Measurements from ENCODE around the gene C1orf56. TPM values are rescaled to one million over a fixed set of nuclear protein-coding genes. Genes with fewer than 3 reads are reported as not detected.

C1orf56 gene
- total and polyA plus RNA-seq, 2 of the 13 experiments (the other 11 are each of a cell fraction or from before 2014, with no cell fraction given): 1.5 to 3.2 TPM

DNA sequence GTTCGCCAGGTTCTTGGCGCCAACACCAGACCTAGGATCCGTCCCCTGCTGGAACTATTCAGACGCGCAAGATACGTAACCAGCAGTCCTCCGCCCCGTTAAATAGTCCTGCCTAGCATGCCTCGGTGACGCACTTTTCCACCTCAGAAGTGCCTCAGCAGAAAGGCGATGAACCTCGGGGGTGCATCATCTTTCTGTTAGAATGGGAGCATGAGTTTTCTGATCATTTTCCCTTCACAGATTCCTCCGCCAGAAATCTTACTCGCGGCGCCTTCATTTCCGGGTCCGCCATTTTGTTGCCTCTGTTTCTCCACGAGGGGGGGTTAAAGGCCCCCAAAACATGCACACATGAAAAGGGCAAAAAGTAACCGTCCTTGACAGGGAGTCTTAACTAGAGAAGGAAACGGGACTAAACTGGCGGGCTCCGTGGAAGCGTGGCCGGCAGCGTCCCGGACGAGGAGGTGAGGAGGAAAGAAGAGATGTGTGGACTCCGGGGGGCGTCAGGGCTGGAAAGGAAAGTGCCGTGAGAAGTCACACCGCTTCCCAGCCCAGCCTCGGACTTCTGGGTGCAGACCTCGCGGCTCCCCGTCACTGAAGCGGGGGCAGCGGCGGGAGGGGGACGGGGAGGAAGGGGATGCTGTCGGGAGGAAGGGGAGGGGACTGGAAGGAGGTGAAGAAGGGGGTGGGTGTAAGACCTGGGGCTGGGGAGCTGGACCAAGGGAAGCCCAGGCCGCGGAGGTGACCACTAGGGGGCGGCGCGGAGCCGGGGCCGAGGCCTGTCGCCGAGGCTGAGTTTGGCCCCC is 23.1 kb downstream of the C1orf56 start, which contains the start of gene GABPB2 (continued):
- TF ChIP-seq, protein P1, sequence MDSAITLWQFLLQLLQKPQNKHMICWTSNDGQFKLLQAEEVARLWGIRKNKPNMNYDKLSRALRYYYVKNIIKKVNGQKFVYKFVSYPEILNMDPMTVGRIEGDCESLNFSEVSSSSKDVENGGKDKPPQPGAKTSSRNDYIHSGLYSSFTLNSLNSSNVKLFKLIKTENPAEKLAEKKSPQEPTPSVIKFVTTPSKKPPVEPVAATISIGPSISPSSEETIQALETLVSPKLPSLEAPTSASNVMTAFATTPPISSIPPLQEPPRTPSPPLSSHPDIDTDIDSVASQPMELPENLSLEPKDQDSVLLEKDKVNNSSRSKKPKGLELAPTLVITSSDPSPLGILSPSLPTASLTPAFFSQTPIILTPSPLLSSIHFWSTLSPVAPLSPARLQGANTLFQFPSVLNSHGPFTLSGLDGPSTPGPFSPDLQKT (CRISPR knock-in tag; IDR thresholded peaks at IDR 0.05; ENCODE audit: borderline replicate concordance): no peak
- TF ChIP-seq YY1 (IDR thresholded peaks at IDR 0.05; ENCODE audit: insufficient read depth, insufficient replicate concordance, low read depth, low read length) (peak; percentile 45), MIXL1 (CRISPR knock-in tag; IDR thresholded peaks at IDR 0.05) (no peak), PCBP1 (IDR thresholded peaks at IDR 0.05; ENCODE audit: borderline replicate concordance, low read depth, low read length) (0 out of 2 replicates have a peak, but pooled peaks have one; percentile 43), KLF12 (CRISPR knock-in tag; IDR thresholded peaks at IDR 0.05; ENCODE audit: borderline replicate concordance) (no peak), ZNF674 (CRISPR knock-in tag; IDR thresholded peaks at IDR 0.05; ENCODE audit: low read depth) (no peak), ZNF552 (CRISPR knock-in tag; IDR thresholded peaks at IDR 0.05; ENCODE audit: borderline replicate concordance) (no peak), CHD2 (IDR thresholded peaks at IDR 0.05; ENCODE audit: low read depth, low read length) (no peak)
- TF ChIP-seq, protein P2, sequence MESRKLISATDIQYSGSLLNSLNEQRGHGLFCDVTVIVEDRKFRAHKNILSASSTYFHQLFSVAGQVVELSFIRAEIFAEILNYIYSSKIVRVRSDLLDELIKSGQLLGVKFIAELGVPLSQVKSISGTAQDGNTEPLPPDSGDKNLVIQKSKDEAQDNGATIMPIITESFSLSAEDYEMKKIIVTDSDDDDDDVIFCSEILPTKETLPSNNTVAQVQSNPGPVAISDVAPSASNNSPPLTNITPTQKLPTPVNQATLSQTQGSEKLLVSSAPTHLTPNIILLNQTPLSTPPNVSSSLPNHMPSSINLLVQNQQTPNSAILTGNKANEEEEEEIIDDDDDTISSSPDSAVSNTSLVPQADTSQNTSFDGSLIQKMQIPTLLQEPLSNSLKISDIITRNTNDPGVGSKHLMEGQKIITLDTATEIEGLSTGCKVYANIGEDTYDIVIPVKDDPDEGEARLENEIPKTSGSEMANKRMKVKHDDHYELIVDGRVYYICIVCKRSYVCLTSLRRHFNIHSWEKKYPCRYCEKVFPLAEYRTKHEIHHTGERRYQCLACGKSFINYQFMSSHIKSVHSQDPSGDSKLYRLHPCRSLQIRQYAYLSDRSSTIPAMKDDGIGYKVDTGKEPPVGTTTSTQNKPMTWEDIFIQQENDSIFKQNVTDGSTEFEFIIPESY (CRISPR knock-in tag; IDR thresholded peaks at IDR 0.05): 0 out of 2 replicates have a peak, but pooled peaks have one; percentile 2
- TF ChIP-seq, protein P3, sequence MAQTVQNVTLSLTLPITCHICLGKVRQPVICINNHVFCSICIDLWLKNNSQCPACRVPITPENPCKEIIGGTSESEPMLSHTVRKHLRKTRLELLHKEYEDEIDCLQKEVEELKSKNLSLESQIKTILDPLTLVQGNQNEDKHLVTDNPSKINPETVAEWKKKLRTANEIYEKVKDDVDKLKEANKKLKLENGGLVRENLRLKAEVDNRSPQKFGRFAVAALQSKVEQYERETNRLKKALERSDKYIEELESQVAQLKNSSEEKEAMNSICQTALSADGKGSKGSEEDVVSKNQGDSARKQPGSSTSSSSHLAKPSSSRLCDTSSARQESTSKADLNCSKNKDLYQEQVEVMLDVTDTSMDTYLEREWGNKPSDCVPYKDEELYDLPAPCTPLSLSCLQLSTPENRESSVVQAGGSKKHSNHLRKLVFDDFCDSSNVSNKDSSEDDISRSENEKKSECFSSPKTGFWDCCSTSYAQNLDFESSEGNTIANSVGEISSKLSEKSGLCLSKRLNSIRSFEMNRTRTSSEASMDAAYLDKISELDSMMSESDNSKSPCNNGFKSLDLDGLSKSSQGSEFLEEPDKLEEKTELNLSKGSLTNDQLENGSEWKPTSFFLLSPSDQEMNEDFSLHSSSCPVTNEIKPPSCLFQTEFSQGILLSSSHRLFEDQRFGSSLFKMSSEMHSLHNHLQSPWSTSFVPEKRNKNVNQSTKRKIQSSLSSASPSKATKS (CRISPR knock-in tag; IDR thresholded peaks at IDR 0.05): no peak
